CD8-positive, alpha-beta memory T cell (primary cell): Measurements from ENCODE around the gene ITGB7. TPM values are rescaled to one million over a fixed set of nuclear protein-coding genes. Genes with fewer than 3 reads are reported as not detected.

Source experiments
- CTCF ChIA-PET: fragments of 350-600 bp; sonication (Branson Sonifier 250); formaldehyde crosslinking; loops from one replicate; lab custom pipeline; 2021; ENCODE audit warnings: antibody characterized with exemption; lab: Charles Lee
- POLR2A ChIA-PET: fragments of 350-600 bp; sonication (Branson Sonifier 250); formaldehyde crosslinking; loops from one replicate; lab custom pipeline; 2021; ENCODE audit warnings: antibody characterized with exemption; lab: Charles Lee
- DNase-seq, 5 donors: peaks; one replicate each; pipeline versions ENCODE4 v3.0.0 to v3.0.0-alpha.2; 2020 to 2022; ENCODE audit warnings: mixed read lengths in 1 of 5
- H3K27ac ChIP-seq: one replicate; pipeline ENCODE4 v1.7.0; 2013; ENCODE audit warnings: low read depth, mild to moderate bottlenecking, low read length, moderate library complexity
- H3K27me3 ChIP-seq: 2 replicates; pipeline ENCODE4 v1.7.0; 2013; ENCODE audit warnings: low read length, mild to moderate bottlenecking; ENCODE audit not compliant: insufficient read depth, poor library complexity, severe bottlenecking
- H3K36me3 ChIP-seq: 2 replicates; pipeline ENCODE4 v1.7.0; 2013; ENCODE audit warnings: mild to moderate bottlenecking, low read length, moderate library complexity; ENCODE audit not compliant: insufficient read depth
- H3K4me1 ChIP-seq: 2 replicates; pipeline ENCODE4 v1.7.0; 2013; ENCODE audit warnings: mild to moderate bottlenecking, low read length, moderate library complexity; ENCODE audit not compliant: insufficient read depth
- H3K4me3 ChIP-seq: 2 replicates; pipeline ENCODE4 v1.7.0; 2013; ENCODE audit warnings: mild to moderate bottlenecking, low read length
- H3K9me3 ChIP-seq: 2 replicates; pipeline ENCODE4 v1.7.0; 2013; ENCODE audit warnings: mild to moderate bottlenecking, low read length
- H3K27ac Mint-ChIP-seq, 8 donors: one replicate each; pipeline ENCODE4 v1.8.0; 2020 to 2021; ENCODE audit warnings: mixed read lengths in 8 of 8, mild to moderate bottlenecking in 6 of 8, inconsistent platforms in 3 of 8, moderate library complexity in 3 of 8
- H3K27me3 Mint-ChIP-seq, 2 donors: one replicate each; pipeline ENCODE4 v1.8.0; 2020 to 2021; ENCODE audit warnings: mixed read lengths in 2 of 2, mild to moderate bottlenecking in 1 of 2, moderate library complexity in 1 of 2
- H3K36me3 Mint-ChIP-seq, 3 donors: one replicate each; pipeline ENCODE4 v1.8.0; 2020 to 2021; ENCODE audit warnings: mixed read lengths in 3 of 3, inconsistent platforms in 1 of 3, mild to moderate bottlenecking in 1 of 3
- H3K4me1 Mint-ChIP-seq, 3 donors: one replicate each; pipeline ENCODE4 v1.8.0; 2020 to 2021; ENCODE audit warnings: mixed read lengths in 3 of 3, inconsistent platforms in 1 of 3, mild to moderate bottlenecking in 1 of 3
- H3K4me3 Mint-ChIP-seq, 7 donors: one replicate each; pipeline ENCODE4 v1.8.0; 2020 to 2021; ENCODE audit warnings: mixed read lengths in 7 of 7, mild to moderate bottlenecking in 6 of 7, moderate library complexity in 4 of 7, inconsistent platforms in 2 of 7
- H3K9me3 Mint-ChIP-seq, 5 donors: one replicate each; pipeline ENCODE4 v1.8.0; 2020 to 2022; ENCODE audit warnings: mixed read lengths in 5 of 5, mild to moderate bottlenecking in 3 of 5, moderate library complexity in 2 of 5, inconsistent platforms in 1 of 5
- polyA plus RNA-seq: library from polyadenylated mRNA; unstranded; fragments of 300-500 nt; fragmentation: Illumina TruSeq; gene quantifications from one replicate; pipeline ENCODE4 v1.2.3, GENCODE V29; 2021
- total RNA-seq, 2 experiments: library from RNA; stranded (reverse); gene quantifications; one replicate each; pipeline ENCODE4 v1.2.3, GENCODE V29; 2021

The ITGB7 gene
- total and polyA plus RNA-seq, 3 experiments from 2014 or later: 292 to 339 (median 339) TPM

DNA sequence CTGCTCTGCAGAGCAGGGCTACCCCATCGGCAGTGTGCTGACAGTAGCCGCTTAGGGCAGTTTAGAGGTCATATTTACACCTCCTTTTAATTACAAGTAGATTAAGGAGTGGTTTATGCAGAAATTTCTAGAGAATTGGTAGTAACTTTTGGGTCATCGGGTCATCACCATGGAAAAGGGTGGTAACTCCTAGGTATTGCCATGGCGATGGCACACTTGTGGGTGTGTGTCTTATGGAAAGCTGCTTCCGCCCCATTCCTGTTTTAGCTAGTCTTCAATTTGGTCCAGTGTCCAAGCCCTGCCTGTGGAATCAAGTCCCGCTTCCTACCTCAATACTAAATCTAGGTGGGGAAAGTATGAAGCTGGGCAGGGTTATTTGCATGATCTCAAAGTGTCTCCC is 56.0 kb downstream of the ITGB7 start:
- Histone ChIP-seq H3K36me3 (no peaks in the 10 kb centered on the region), H3K4me1 (no peaks in the 10 kb centered on the region), H3K27me3 (no peaks in the 10 kb centered on the region), H3K9me3 (no peaks in the 10 kb centered on the region), H3K27ac (no peak overlapping the region), H3K4me3 (no peak overlapping the region)
- ChIA-PET POLR2A (no interaction called here), CTCF (no interaction called here)
- no peaks in the 10 kb centered on the region for H3K36me3 Mint-ChIP-seq
- H3K4me3 Mint-ChIP-seq: no peak overlapping the region
- no peaks in the 10 kb centered on the region for H3K4me1 Mint-ChIP-seq
- no peak for DNase-seq
- no peaks in the 10 kb centered on the region for H3K9me3 Mint-ChIP-seq
- no peak overlapping the region for H3K27ac Mint-ChIP-seq
- no peaks in the 10 kb centered on the region for H3K27me3 Mint-ChIP-seq

DNA sequence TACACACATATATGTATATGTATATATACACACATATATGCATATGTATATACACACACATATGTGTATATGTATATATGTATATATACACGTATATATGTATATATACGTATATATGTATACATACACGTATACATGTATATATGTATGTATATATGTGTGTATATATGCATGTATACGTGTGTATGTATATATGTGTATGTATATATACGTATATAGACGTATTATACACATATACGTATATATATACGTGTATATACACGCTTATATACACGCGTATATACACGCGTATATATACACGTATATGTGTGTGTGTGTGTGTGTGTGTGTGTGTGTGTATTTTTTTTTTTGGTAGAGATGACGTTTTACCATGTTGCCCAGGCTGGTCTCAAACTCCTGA is 59.4 kb downstream of the ITGB7 start:
- no peak overlapping the region for H3K27ac Mint-ChIP-seq
- Histone ChIP-seq H3K36me3 (no peaks in the 10 kb centered on the region), H3K4me3 (no peak overlapping the region), H3K27me3 (no peaks in the 10 kb centered on the region), H3K9me3 (no peaks in the 10 kb centered on the region), H3K27ac (no peak overlapping the region), H3K4me1 (no peaks in the 10 kb centered on the region)
- H3K36me3 Mint-ChIP-seq: no peaks in the 10 kb centered on the region
- H3K9me3 Mint-ChIP-seq: no peaks in the 10 kb centered on the region
- ChIA-PET POLR2A (no interaction called here), CTCF (no interaction called here)
- no peaks in the 10 kb centered on the region for H3K27me3 Mint-ChIP-seq
- no peak for DNase-seq
- H3K4me3 Mint-ChIP-seq: no peak overlapping the region
- no peaks in the 10 kb centered on the region for H3K4me1 Mint-ChIP-seq

DNA sequence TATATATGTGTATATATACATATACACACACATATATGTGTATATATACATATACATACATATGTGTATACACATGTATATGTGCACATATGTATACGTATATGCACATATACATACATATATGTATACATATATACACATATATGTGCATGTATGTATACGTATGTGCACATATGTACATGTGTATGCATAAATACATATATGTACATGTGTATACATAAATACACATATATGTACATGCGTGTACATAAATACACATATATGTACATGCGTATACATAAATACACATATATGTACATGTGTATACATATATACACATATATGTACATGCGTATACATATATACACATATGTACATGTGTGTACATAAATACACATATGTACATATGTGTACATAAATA is 59.9 kb downstream of the ITGB7 start:
- Histone ChIP-seq H3K36me3 (no peaks in the 10 kb centered on the region), H3K9me3 (no peaks in the 10 kb centered on the region), H3K27ac (no peak overlapping the region), H3K4me1 (no peaks in the 10 kb centered on the region), H3K27me3 (no peaks in the 10 kb centered on the region), H3K4me3 (no peak overlapping the region)
- H3K9me3 Mint-ChIP-seq: no peaks in the 10 kb centered on the region
- ChIA-PET CTCF (no interaction called here), POLR2A (no interaction called here)
- no peak overlapping the region for H3K27ac Mint-ChIP-seq
- no peak for DNase-seq
- H3K36me3 Mint-ChIP-seq: no peaks in the 10 kb centered on the region
- H3K4me1 Mint-ChIP-seq: no peaks in the 10 kb centered on the region
- no peaks in the 10 kb centered on the region for H3K27me3 Mint-ChIP-seq
- no peak overlapping the region for H3K4me3 Mint-ChIP-seq

DNA sequence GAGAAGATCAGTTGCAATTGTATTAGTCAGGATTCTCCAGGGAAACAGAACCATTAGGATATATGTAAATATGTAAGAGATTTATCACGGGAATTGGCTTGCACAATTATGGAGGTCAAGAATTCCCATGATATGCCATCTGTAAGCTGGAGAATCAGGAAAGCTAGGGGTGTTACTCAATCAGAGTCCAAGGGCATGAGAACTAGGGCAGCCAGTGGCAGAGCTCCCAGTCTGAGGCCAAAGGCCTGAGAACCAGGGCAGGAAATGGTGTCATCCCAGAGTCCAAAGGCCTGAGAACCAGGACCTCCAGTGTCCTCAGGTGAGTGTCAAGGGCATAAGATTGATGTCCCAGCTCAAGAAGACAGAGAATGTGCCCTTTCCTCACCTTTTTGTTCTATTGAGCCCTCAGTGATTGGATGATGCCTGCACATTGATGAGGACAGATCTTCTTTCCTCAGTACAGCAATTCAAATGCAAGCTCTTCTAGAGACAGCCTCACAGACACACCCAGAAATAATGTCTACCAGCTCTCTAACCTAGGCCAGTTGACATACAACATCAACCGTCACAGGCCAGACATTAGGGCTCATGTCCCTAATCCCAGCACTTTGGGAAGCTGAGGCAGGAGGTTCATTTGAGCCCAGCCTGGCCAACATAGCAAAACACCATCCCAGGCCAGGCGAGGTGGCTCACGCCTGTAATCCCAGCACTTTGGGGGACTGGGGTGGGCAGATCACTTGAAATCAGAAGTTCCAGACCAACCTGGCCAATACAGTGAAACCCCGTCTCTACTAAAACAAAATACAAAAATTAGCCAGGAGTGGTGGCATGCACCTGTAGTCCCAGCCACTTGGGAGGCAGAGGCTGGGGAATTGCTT is 61.4 kb downstream of the ITGB7 start:
- Histone ChIP-seq H3K27me3 (no peaks in the 10 kb centered on the region), H3K4me3 (no peak overlapping the region), H3K36me3 (no peaks in the 10 kb centered on the region), H3K4me1 (no peaks in the 10 kb centered on the region), H3K9me3 (no peaks in the 10 kb centered on the region), H3K27ac (no peak overlapping the region)
- ChIA-PET POLR2A (no interaction called here), CTCF (no interaction called here)
- DNase-seq: no peak
- no peaks in the 10 kb centered on the region for H3K9me3 Mint-ChIP-seq
- no peak overlapping the region for H3K27ac Mint-ChIP-seq
- no peaks in the 10 kb centered on the region for H3K36me3 Mint-ChIP-seq
- H3K4me3 Mint-ChIP-seq: no peak overlapping the region
- H3K4me1 Mint-ChIP-seq: no peaks in the 10 kb centered on the region
- H3K27me3 Mint-ChIP-seq: peaks cover 0 to 1% of the 10 kb centered on the region in 2 donors

DNA sequence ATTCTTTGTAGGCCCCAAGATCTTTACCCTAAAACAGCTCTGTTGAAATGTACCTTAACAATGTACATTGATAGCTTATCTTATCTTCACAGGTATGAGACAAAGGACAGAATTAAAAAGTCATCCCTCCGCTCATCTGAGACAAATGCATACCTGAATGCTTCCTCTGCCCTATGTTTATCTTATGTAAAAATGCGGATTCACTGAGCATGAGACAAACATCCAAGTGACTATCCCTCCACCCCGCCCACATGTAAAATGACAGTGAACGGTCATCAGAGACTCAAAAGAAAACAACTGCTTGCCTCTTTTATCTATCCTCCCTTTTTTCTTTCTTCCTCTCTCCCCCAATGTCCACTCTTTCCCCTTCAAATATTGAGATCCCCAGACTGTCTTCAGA is 63.7 kb downstream of the ITGB7 start:
- Mint-ChIP-seq H3K27ac (no peak overlapping the region), H3K4me1 (no peaks in the 10 kb centered on the region), H3K36me3 (peaks cover 0 to 5% (median 0%) of the 10 kb centered on the region in 3 donors), H3K9me3 (peaks cover 0 to 5% (median 3%) of the 10 kb centered on the region in 5 donors), H3K4me3 (no peak overlapping the region), H3K27me3 (peaks cover 5 to 8% of the 10 kb centered on the region in 2 donors)
- no peaks in the 10 kb centered on the region for H3K4me1 ChIP-seq
- ChIA-PET CTCF (no interaction called here), POLR2A (interaction anchor here (0.6 kb wide), 1 partner anchor 26 kb away, joined by 6 read pairs; no protein-coding TSS in a partner anchor)
- H3K36me3 ChIP-seq: no peaks in the 10 kb centered on the region
- no peak overlapping the region for H3K4me3 ChIP-seq
- DNase-seq: no peak
- no peaks in the 10 kb centered on the region for H3K9me3 ChIP-seq
- no peaks in the 10 kb centered on the region for H3K27me3 ChIP-seq
- no peak overlapping the region for H3K27ac ChIP-seq

Other genes with a start within 250 kb of the ITGB7 start
- gene EIF4B, start 200.8 kb downstream of the ITGB7 start, total RNA-seq: 100 to 1,000 TPM; 644 to 660 TPM
- 114 TPM for gene EIF4B, start 200.8 kb downstream of the ITGB7 start, polyA plus RNA-seq
- gene TNS2, start 157.2 kb downstream of the ITGB7 start, total RNA-seq: 1 to 10 TPM; 2.1 to 5.6 TPM
- 0.35 TPM for gene TNS2, start 157.2 kb downstream of the ITGB7 start, polyA plus RNA-seq
- gene SPRYD3, start 127.9 kb downstream of the ITGB7 start, total RNA-seq: 10 to 100 TPM; 40.1 to 43.3 TPM
- 63.0 TPM for gene SPRYD3, start 127.9 kb downstream of the ITGB7 start, polyA plus RNA-seq
- 1 to 10 TPM; 1.5 to 1.6 TPM for gene IGFBP6, start 109.6 kb downstream of the ITGB7 start, total RNA-seq
- 8.9 TPM for gene IGFBP6, start 109.6 kb downstream of the ITGB7 start, polyA plus RNA-seq
- under 1 TPM; 0.48 to 1.00 TPM for gene SOAT2, start 103.8 kb downstream of the ITGB7 start, total RNA-seq
- gene SOAT2, start 103.8 kb downstream of the ITGB7 start, polyA plus RNA-seq: 0.76 TPM
- gene ZNF740, start 26.5 kb downstream of the ITGB7 start, total RNA-seq: 10 to 100 TPM; 50.4 to 52.0 TPM
- 3.3 TPM for gene ZNF740, start 26.5 kb downstream of the ITGB7 start, polyA plus RNA-seq
- 10 to 100 TPM; 15.8 to 18.7 TPM for gene CSAD, start 26.3 kb downstream of the ITGB7 start, total RNA-seq
- 0.70 TPM for gene CSAD, start 26.3 kb downstream of the ITGB7 start, polyA plus RNA-seq
- gene RARG, start 25.0 kb upstream of the ITGB7 start, total RNA-seq: 10 to 100 TPM; 67.0 to 68.4 TPM
- 15.4 TPM for gene RARG, start 25.0 kb upstream of the ITGB7 start, polyA plus RNA-seq
- gene ESPL1, start 61.0 kb upstream of the ITGB7 start, total RNA-seq: 10 to 100 TPM; 58.4 to 63.4 TPM
- not detected for gene ESPL1, start 61.0 kb upstream of the ITGB7 start, polyA plus RNA-seq
- gene PFDN5, start 88.3 kb upstream of the ITGB7 start, total RNA-seq: 100 to 1,000 TPM; 380 to 385 TPM
- 1,325 TPM for gene PFDN5, start 88.3 kb upstream of the ITGB7 start, polyA plus RNA-seq
- gene MYG1, start 92.4 kb upstream of the ITGB7 start, total RNA-seq: 10 to 100 TPM; 81.1 to 82.5 TPM
- gene MYG1, start 92.4 kb upstream of the ITGB7 start, polyA plus RNA-seq: 67.9 TPM
- gene AAAS, start 114.4 kb upstream of the ITGB7 start, total RNA-seq: 10 to 100 TPM; 77.9 to 79.7 TPM
- gene AAAS, start 114.4 kb upstream of the ITGB7 start, polyA plus RNA-seq: 38.9 TPM
- gene SP7, start 129.1 kb upstream of the ITGB7 start, total RNA-seq: not detected
- not detected for gene SP7, start 129.1 kb upstream of the ITGB7 start, polyA plus RNA-seq
- 10 to 100 TPM; 61.1 to 63.3 TPM for gene SP1, start 172.9 kb upstream of the ITGB7 start, total RNA-seq
- gene SP1, start 172.9 kb upstream of the ITGB7 start, polyA plus RNA-seq: 6.6 TPM
- not detected for gene AMHR2, start 216.6 kb upstream of the ITGB7 start, total RNA-seq
- gene AMHR2, start 216.6 kb upstream of the ITGB7 start, polyA plus RNA-seq: not detected
- gene PRR13, start 234.5 kb upstream of the ITGB7 start, total RNA-seq: 100 to 1,000 TPM; 234 to 236 TPM
- gene PRR13, start 234.5 kb upstream of the ITGB7 start, polyA plus RNA-seq: 602 TPM
- gene PCBP2, start 244.9 kb upstream of the ITGB7 start, total RNA-seq: 1,000 to 10,000 TPM in 1 of 2 experiments, 100 to 1,000 TPM in 1; 995 to 1,025 TPM
- gene PCBP2, start 244.9 kb upstream of the ITGB7 start, polyA plus RNA-seq: 104 TPM